ENCODE results near the gene LEKR1.
"Not testable (repeated sequence)": the region's sequence is repeated elsewhere in the genome, so short reads cannot be mapped to it uniquely, and the experiment has no call there.

Gene LEKR1

GRCh38 chr3:156806698-156807097 is 19.5 kb upstream of the LEKR1 start:
- DNase-seq (ENCODE audit: low read depth, low spot score) = no peak

DNA sequence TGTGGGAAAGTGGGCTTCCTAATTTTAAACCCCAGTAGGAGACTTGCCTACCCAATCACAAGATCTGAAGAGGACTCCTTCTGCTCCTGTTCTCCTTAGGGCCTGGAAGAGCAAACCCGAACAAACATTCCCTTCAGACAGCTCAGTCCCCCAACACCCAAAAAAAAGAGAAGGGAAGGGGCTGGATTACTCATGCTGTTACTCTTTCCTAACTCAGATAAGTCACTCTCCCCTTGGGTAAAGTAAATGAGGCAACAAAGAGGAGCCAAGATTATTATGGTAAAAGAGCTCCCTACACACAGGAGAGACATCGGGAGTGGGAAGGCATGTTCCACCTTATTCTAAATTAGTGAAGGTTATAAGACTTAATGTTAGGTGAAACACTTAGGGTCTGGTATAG is 18.1 kb upstream of the LEKR1 start:
- no peak for DNase-seq (ENCODE audit: low read depth, low spot score)

GRCh38 chr3:156811089-156811862 is 14.9 kb upstream of the LEKR1 start:
- no peak for DNase-seq (ENCODE audit: low read depth, low spot score)

DNA sequence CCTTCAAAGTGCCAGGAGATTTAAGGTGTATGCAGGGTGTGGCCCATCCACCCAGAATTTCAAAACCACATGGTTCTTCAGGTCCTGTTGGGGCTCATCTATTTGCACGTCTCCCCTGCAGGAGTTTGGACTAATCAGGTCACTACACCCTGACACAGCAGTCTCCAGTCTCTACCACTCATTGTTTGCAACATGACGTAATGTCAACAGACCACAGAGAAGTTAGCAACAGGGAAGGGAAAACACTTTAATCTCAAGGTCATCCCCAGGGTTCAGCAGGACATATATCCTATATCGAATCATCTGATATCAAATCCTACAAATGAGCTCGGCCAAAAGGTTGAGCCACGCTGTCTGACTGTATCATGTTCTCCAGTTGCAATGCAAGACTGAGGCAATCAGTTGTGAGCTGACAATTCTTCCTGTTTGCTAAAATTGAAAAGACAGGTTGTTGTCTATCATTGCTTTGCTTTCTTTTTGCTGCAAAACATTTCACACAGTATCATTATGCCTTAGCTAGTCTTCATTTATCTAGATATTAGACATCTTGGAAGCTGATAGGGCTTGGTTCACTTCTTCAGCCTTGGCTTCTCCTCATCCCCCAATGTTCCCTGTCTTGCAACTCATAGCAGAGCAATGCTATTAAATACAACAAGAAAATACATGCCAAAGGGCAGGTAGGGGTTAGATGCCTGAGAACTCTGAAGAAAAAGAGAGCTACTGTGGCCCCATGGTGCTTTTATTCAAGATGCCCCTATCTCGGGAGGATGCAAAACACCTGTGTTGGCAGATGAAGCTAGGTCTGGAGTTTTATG is 13.4 kb upstream of the LEKR1 start:
- DNase-seq (ENCODE audit: low read depth, low spot score) = no peak

DNA sequence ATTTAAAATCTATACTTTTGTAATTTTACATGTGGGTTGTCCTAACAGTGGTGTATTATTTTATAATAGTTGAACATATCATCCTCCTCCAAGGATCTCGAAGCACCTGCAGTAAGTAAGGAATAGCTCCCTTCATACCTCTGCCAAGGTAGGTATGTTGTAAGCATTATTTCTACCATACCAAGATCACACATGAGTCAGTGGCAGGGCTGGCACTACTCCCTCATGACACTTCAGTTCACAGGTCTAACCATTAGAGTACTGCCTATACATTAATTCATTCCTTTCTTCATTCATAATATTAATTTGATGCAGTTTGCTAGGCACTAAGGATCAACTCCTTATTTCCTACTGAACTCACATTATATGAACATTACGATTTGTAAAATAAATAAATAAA is 11.9 kb upstream of the LEKR1 start:
- DNase-seq (ENCODE audit: low read depth, low spot score) = no peak

- DNase-seq (ENCODE audit: low read depth, low spot score) = no peak
Observed at GRCh38 chr3:156816091-156816793, 9.9 kb upstream of the LEKR1 start.

GRCh38 chr3:156816794-156817645 is 9.1 kb upstream of the LEKR1 start:
- DNase-seq (ENCODE audit: low read depth, low spot score) = no peak

GRCh38 chr3:156817646-156818272 is 8.4 kb upstream of the LEKR1 start:
- no peak for DNase-seq (ENCODE audit: low read depth, low spot score)

- no peak for DNase-seq (ENCODE audit: low read depth, low spot score)
Observed at GRCh38 chr3:156818273-156818651, 7.9 kb upstream of the LEKR1 start.

- DNase-seq (ENCODE audit: low read depth, low spot score) = no peak
Observed at GRCh38 chr3:156818890-156819289, 7.3 kb upstream of the LEKR1 start.

GRCh38 chr3:156819842-156820691 is 6.1 kb upstream of the LEKR1 start:
- no peak for DNase-seq (ENCODE audit: low read depth, low spot score)

- no peak for DNase-seq (ENCODE audit: low read depth, low spot score)
Observed at GRCh38 chr3:156820692-156821080, 5.5 kb upstream of the LEKR1 start.

DNA sequence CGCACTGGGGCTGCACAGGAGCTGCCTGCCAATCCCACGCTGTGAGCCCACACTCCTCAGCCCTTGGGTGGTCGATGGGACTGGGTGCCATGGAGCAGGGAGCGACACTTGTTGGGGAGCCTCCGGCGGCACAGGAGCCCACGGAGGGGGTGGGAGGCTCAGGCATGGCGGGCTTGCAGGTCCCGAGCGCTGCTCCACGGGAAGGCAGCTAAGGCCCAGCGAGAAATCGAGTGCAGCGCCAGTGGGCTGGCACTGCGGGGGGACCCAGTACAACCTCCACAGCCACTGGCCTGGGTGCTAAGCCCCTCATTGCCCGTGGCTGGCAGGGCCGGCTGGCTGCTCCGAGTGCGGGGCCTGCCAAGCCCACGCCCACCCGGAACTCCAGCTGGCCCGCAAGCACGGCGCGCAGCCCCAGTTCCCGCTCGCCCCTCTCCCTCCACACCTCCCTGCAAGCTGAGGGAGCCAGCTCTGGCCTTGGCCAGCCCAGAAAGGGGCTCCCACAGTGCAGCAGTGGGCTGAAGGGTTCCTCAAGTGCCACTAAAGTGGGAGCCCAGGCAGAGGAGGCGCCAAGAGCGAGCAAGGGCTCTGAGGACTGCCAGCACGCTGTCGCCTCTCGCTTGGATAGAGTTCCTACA is 3.4 kb upstream of the LEKR1 start:
- DNase-seq (ENCODE audit: low read depth, low spot score) = not testable (repeated sequence)

- no peak for DNase-seq (ENCODE audit: low read depth, low spot score)
Observed at GRCh38 chr3:156825795-156826143, 384 bp upstream of the LEKR1 start.

GRCh38 chr3:156826896-156827882 is 1.0 kb downstream of the LEKR1 start:
- DNase-seq (ENCODE audit: low read depth, low spot score) = no peak

DNA sequence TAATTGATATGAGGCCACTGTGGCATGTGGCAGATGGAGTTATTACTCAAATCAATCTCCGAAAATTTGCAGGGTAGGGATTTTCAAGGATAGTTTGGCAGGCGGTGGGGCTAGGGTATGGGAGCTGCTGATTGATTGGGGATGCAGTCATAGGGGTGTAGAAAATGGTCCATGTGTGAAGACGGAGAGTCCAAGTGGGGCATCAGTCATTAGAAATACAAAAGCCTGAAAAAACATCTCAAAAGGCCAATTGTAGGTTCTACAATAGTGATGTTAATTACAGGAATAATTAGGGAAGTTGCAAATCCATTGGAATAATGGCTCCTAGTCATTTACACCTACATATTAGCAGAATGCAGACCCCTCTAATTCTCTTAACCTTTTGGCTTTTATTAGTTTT is 4.9 kb downstream of the LEKR1 start:
- DNase-seq (ENCODE audit: low read depth, low spot score) = no peak

DNA sequence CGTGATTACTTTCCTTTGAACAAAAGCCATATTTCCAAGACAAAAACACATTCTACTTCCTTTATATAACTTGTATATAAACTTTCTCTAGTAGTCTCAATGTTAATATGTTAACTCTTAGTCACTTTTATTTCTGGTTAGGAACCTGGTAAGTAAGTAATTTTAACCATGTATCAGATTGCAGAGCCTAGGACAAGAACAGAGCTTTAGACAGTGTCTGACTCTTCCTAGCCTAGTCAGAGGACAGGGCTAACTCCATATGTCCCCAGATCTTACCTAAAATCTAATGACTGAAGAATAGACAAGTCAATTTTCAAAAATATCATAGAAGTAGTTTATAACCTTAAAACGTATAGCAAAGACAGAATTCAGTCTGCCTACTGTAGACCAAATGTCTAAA is 8.3 kb downstream of the LEKR1 start:
- DNase-seq (ENCODE audit: low read depth, low spot score) = no peak

- no peak for DNase-seq (ENCODE audit: low read depth, low spot score)
Observed at GRCh38 chr3:156834962-156835535, 8.9 kb downstream of the LEKR1 start.
